HG03108 (cell line): ENCODE results near the gene GATA3.

Experiments used
- ATAC-seq: cut with Tn5 transposase; IDR thresholded peaks from one replicate; pipeline ENCODE4 v1.9.1; 2021; ENCODE audit warnings: moderate library complexity; ENCODE audit not compliant: unreplicated experiment

The GATA3 gene

GRCh38 chr10:8050556-8051108 lies 3.9 kb upstream of the GATA3 start:
- ATAC-seq: no peak

GRCh38 chr10:8051109-8051821 lies 3.2 kb upstream of the GATA3 start:
- no peak for ATAC-seq

GRCh38 chr10:8051851-8052257 lies 2.6 kb upstream of the GATA3 start:
- no peak for ATAC-seq

- ATAC-seq: no peak
Observed at GRCh38 chr10:8052341-8052955, 2.0 kb upstream of the GATA3 start.

GRCh38 chr10:8052956-8053445 lies 1.5 kb upstream of the GATA3 start:
- no peak for ATAC-seq

- ATAC-seq: peak; percentile 57
Observed at GRCh38 chr10:8053446-8054243, 843 bp upstream of the GATA3 start.

- peak; percentile 3 for ATAC-seq
Observed at GRCh38 chr10:8054244-8054493, 319 bp upstream of the GATA3 start.

- ATAC-seq: no peak
Observed at GRCh38 chr10:8055420-8056349, 1.2 kb downstream of the GATA3 start.

- ATAC-seq: no peak
Observed at GRCh38 chr10:8056378-8056777, 1.9 kb downstream of the GATA3 start.

GRCh38 chr10:8056871-8057331 lies 2.4 kb downstream of the GATA3 start:
- ATAC-seq: peak; percentile 24

- no peak for ATAC-seq
Observed at GRCh38 chr10:8057636-8058273, 3.3 kb downstream of the GATA3 start.

GRCh38 chr10:8058274-8059111 lies 4.0 kb downstream of the GATA3 start:
- ATAC-seq: no peak

- ATAC-seq: no peak
Observed at GRCh38 chr10:8059191-8059936, 4.9 kb downstream of the GATA3 start.

- ATAC-seq: peak; percentile 41
Observed at GRCh38 chr10:8060010-8060703, 5.7 kb downstream of the GATA3 start.

- ATAC-seq: no peak
Observed at GRCh38 chr10:8060704-8061121, 6.2 kb downstream of the GATA3 start.

GRCh38 chr10:8061274-8062211 lies 7.1 kb downstream of the GATA3 start:
- ATAC-seq: no peak
